IMR-90 (cell line): ENCODE data around the gene TOP2A. TPM values are rescaled to one million over a fixed set of nuclear protein-coding genes. Genes with fewer than 3 reads are reported as not detected.

Source experiments
- ATAC-seq: fragments of 200-7000 bp; cut with Tn5 transposase; 2 replicates; pipeline ENCODE4 v1.9.1; 2020; ENCODE audit warnings: low read depth, mild to moderate bottlenecking, moderate library complexity
- BruUV-seq: library from RNA; stranded (reverse); fragments of 400-500 nt; replicated peaks from 2 replicates; lab custom pipeline; 2021; lab: Mats Ljungman, UMichigan
- CTCF ChIA-PET: fragments of 300-600 bp; formaldehyde crosslinking; extraction: SDS; loops from one replicate; lab custom pipeline; 2021; ENCODE audit warnings: antibody characterized with exemption; lab: Yijun Ruan, JAX
- POLR2A ChIA-PET: fragments of 300-600 bp; sonication (Branson Sonifier 250); formaldehyde crosslinking; loops from one replicate; lab custom pipeline; 2022; ENCODE audit warnings: antibody characterized with exemption; ENCODE audit not compliant: unreplicated experiment; lab: Charles Lee
- DNase-seq: peaks from one replicate; pipeline ENCODE4 v3.0.0; 2013
- H2AFZ ChIP-seq: replicated peaks from 2 replicates; pipeline ENCODE3; 2013; ENCODE audit warnings: low read length, mild to moderate bottlenecking; ENCODE audit not compliant: poor library complexity
- H2AK5ac ChIP-seq: 2 replicates; pipeline ENCODE4 v1.6.1; 2013; ENCODE audit warnings: low read depth, low read length, inconsistent platforms
- H2AK9ac ChIP-seq: replicated peaks from 2 replicates; pipeline ENCODE3; 2013; ENCODE audit warnings: mild to moderate bottlenecking, low read depth, low read length, moderate library complexity; ENCODE audit not compliant: poor library complexity
- H2BK120ac ChIP-seq: 2 replicates; pipeline ENCODE4 v1.6.1; 2013; ENCODE audit warnings: low read depth, low read length, inconsistent platforms
- H2BK15ac ChIP-seq: 3 replicates; pipeline ENCODE4 v1.6.1; 2013; ENCODE audit warnings: low read depth, low read length, inconsistent platforms
- H2BK20ac ChIP-seq: 2 replicates; pipeline ENCODE4 v1.6.1; 2013; ENCODE audit warnings: low read depth, mild to moderate bottlenecking, inconsistent platforms, low read length, moderate library complexity
- H2BK5ac ChIP-seq: 2 replicates; pipeline ENCODE4 v1.6.1; 2013; ENCODE audit warnings: mild to moderate bottlenecking, low read depth, low read length, inconsistent platforms; ENCODE audit not compliant: poor library complexity, severe bottlenecking
- H3K14ac ChIP-seq: replicated peaks from 2 replicates; pipeline ENCODE4 v1.6.1; 2013; ENCODE audit warnings: low read depth, low read length, inconsistent platforms
- H3K18ac ChIP-seq: 2 replicates; pipeline ENCODE4 v1.6.1; 2013; ENCODE audit warnings: low read depth, low read length, control low read depth
- H3K23ac ChIP-seq: 2 replicates; pipeline ENCODE4 v1.6.1; 2013; ENCODE audit warnings: low read depth, low read length, inconsistent platforms
- H3K27ac ChIP-seq: 2 replicates; pipeline ENCODE4 v1.5.1; 2013; ENCODE audit warnings: mild to moderate bottlenecking, control low read depth, low read length; ENCODE audit not compliant: insufficient read depth
- H3K27me3 ChIP-seq: 2 replicates; pipeline ENCODE4 v1.6.1; 2013; ENCODE audit warnings: low read length; ENCODE audit not compliant: control insufficient read depth, insufficient read depth
- H3K36me3 ChIP-seq: 2 replicates; pipeline ENCODE4 v1.6.1; 2013; ENCODE audit warnings: low read length, mixed read lengths; ENCODE audit not compliant: control insufficient read depth, insufficient read depth
- H3K4ac ChIP-seq: 2 replicates; pipeline ENCODE4 v1.6.1; 2013; ENCODE audit warnings: low read depth, low read length, inconsistent platforms
- H3K4me1 ChIP-seq: 2 replicates; pipeline ENCODE4 v1.6.1; 2013; ENCODE audit warnings: low read length, mixed read lengths; ENCODE audit not compliant: control insufficient read depth, insufficient read depth
- H3K4me2 ChIP-seq: 2 replicates; pipeline ENCODE4 v1.6.1; 2013; ENCODE audit warnings: low read depth, mild to moderate bottlenecking, control low read depth, low read length, moderate library complexity
- H3K4me3 ChIP-seq: 2 replicates; pipeline ENCODE4 v1.5.1; 2013; ENCODE audit warnings: low read depth, mild to moderate bottlenecking, control low read depth, low read length, moderate library complexity; ENCODE audit not compliant: insufficient read depth
- H3K56ac ChIP-seq: 2 replicates; pipeline ENCODE4 v1.6.1; 2013; ENCODE audit warnings: low read length, inconsistent platforms; ENCODE audit not compliant: insufficient read depth; ENCODE audit errors: extremely low read depth
- H3K79me1 ChIP-seq, 2 experiments: 2 replicates each; pipeline ENCODE4 v1.6.1; 2013; ENCODE audit warnings: low read length in 2 of 2, inconsistent platforms in 1 of 2, low read depth in 1 of 2
- H3K9ac ChIP-seq: 2 replicates; pipeline ENCODE4 v1.6.1; 2013; ENCODE audit warnings: low read depth, low read length, control low read depth
- H3K9me1 ChIP-seq: 2 replicates; pipeline ENCODE4 v1.6.1; 2013; ENCODE audit warnings: low read length, inconsistent platforms; ENCODE audit not compliant: insufficient read depth
- H3K9me3 ChIP-seq: 2 replicates; pipeline ENCODE4 v1.6.1; 2013; ENCODE audit warnings: low read length; ENCODE audit not compliant: control insufficient read depth, insufficient read depth
- H4K20me1 ChIP-seq: 2 replicates; pipeline ENCODE4 v1.6.1; 2013; ENCODE audit warnings: low read length, inconsistent platforms; ENCODE audit not compliant: insufficient read depth
- H4K5ac ChIP-seq: 2 replicates; pipeline ENCODE4 v1.6.1; 2013; ENCODE audit warnings: mild to moderate bottlenecking, low read depth, low read length, control low read depth
- H4K8ac ChIP-seq, 2 experiments: 2 replicates each; pipeline ENCODE4 v1.6.1; 2013; ENCODE audit warnings: low read depth in 2 of 2, low read length in 2 of 2, control low read depth in 1 of 2, inconsistent platforms in 1 of 2
- H4K91ac ChIP-seq: 2 replicates; pipeline ENCODE4 v1.6.1; 2013; ENCODE audit warnings: low read depth, low read length, inconsistent platforms; ENCODE audit not compliant: insufficient read depth
- MAZ ChIP-seq: IDR thresholded peaks from 2 replicates; pipeline ENCODE4 v1.6.1; 2012; ENCODE audit warnings: low read depth, mild to moderate bottlenecking, low read length, improper control_type of control experiment, moderate library complexity, borderline replicate concordance
- SMC3 ChIP-seq: fragments of 150-350 bp; IDR thresholded peaks from 2 replicates; pipeline ENCODE4 v1.6.1; 2016; ENCODE audit warnings: low read depth, mild to moderate bottlenecking, antibody characterized with exemption, low read length, moderate library complexity
- WGBS, 2 experiments: methylation state at CpG; one replicate each; pipeline versions ENCODE4 v1.1.5 to v1.1.7; 2013; ENCODE audit warnings: missing lambda C conversion rate in 2 of 2; ENCODE audit not compliant: insufficient read length in 1 of 2; ENCODE audit errors: extremely low coverage in 2 of 2; 5-methylcytosine and 5-hydroxymethylcytosine counted together
- dilution Hi-C: fragments of 300-500 bp; cut with HindIII; formaldehyde crosslinking; loops from one replicate; pipeline ENCODE4 v1.14.3; 2018; ENCODE audit warnings: low sequenced_read_pairs; ENCODE audit not compliant: unreplicated experiment
- in situ Hi-C: fragments of 300-500 bp; cut with MboI; formaldehyde crosslinking; loops from 3 replicates; pipeline ENCODE4 v1.14.3; 2019; ENCODE audit warnings: low sequenced_read_pairs, inconsistent platforms, mixed read lengths
- intact Hi-C: fragments of 100-400 bp; cut with micrococcal nuclease; formaldehyde crosslinking; loops from 2 replicates; pipeline ENCODE4 v1.10.0; 2022
- polyA plus RNA-seq, 3 experiments: library from polyadenylated mRNA; depleted of rRNA; stranded (reverse); fragments of >200 nt; gene quantifications; 2 replicates each; pipeline ENCODE4 v1.2.3, GENCODE V29; 2012; ENCODE audit warnings: low replicate concordance in 1 of 3
- total RNA-seq: library from RNA; depleted of rRNA; stranded (reverse); fragments of >200 nt; gene quantifications from 2 replicates; pipeline ENCODE4 v1.2.3, GENCODE V29; 2012

Gene TOP2A
- total and polyA plus RNA-seq, 2 of the 4 experiments (the other 2 are of a cell fraction): 43.4 to 68.5 TPM

- ChIA-PET CTCF (no interaction called here), POLR2A (no interaction called here)
- no peak overlapping the region for H2BK20ac ChIP-seq
- H3K4me2 ChIP-seq: no peak overlapping the region
- no peak overlapping the region for H3K9ac ChIP-seq
- H3K4me1 ChIP-seq: peaks cover 8% of the 10 kb centered on the region
- in situ Hi-C loops: no loop called here
- no peak overlapping the region for H2AK9ac ChIP-seq
- no peaks in the 10 kb centered on the region for H3K9me3 ChIP-seq
- no TSS peak for BruUV-seq
- no CpG with 5 or more reads among the region's 2 CpGs for WGBS, 2 experiments
- H4K91ac ChIP-seq: no peak overlapping the region
- no peak overlapping the region for H3K27ac ChIP-seq
- 0 out of 3 replicates have a peak overlapping the region, but pooled peaks have one; percentile 21 for H2BK15ac ChIP-seq
- H3K79me1 ChIP-seq: no peaks in the 10 kb centered on the region
- peak overlapping the region in 1 of 2 experiments; percentile 49; a peak in 1 of 4 replicates for H4K8ac ChIP-seq
- no peaks in the 10 kb centered on the region; the same call in 1 of the 2 replicates for H3K27me3 ChIP-seq
- no peak overlapping the region for H2BK120ac ChIP-seq
- intact Hi-C loops: no loop called here
- DNase-seq (peak; percentile 77), ATAC-seq (peak; percentile 85)
- H3K36me3 ChIP-seq: no peaks in the 10 kb centered on the region
- H3K4ac ChIP-seq: 0 out of 2 replicates have a peak overlapping the region, but pooled peaks have one; percentile 5
- dilution Hi-C loops: no loop called here
- H2AK5ac ChIP-seq: no peak overlapping the region
- 0 out of 2 replicates have a peak overlapping the region, but pooled peaks have one; percentile 9 for H3K18ac ChIP-seq
- H3K23ac ChIP-seq: no peak overlapping the region; the same call in 1 of the 2 replicates
- peak overlapping the region; percentile 75 for H2AFZ ChIP-seq
- TF ChIP-seq SMC3 (no peak), MAZ (peak; percentile 37; the same call in 1 of the 2 replicates)
- no peak overlapping the region for H2BK5ac ChIP-seq
- H4K5ac ChIP-seq: no peak overlapping the region; the same call in 1 of the 2 replicates
- H3K9me1 ChIP-seq: peaks cover 7% of the 10 kb centered on the region; the same call in 1 of the 2 replicates
- no peaks in the 10 kb centered on the region for H4K20me1 ChIP-seq
- 0 out of 2 replicates have a peak overlapping the region, but pooled peaks have one; percentile 13 for H3K14ac ChIP-seq
- H3K56ac ChIP-seq: no peak overlapping the region; the same call in 1 of the 2 replicates
- H3K4me3 ChIP-seq: no peak overlapping the region
Observed at GRCh38 chr17:40432864-40433528, 15.3 kb upstream of the TOP2A start.
